GM12878 (cell line): Measurements from ENCODE around the gene RAET1E. TPM values are rescaled to one million over a fixed set of nuclear protein-coding genes. Genes with fewer than 3 reads are reported as not detected.

Experiments
- ATAC-seq: fragments of 200-7000 bp; cut with Tn5 transposase; 3 replicates; pipeline ENCODE4 v1.9.1; 2020; ENCODE audit warnings: mild to moderate bottlenecking, moderate library complexity
- BruUV-seq: library from RNA; stranded (reverse); fragments of 400-500 nt; replicated peaks from 2 replicates; lab custom pipeline; 2021; lab: Mats Ljungman, UMichigan
- CTCF ChIA-PET: fragments of 300-600 bp; sonication (Branson Sonifier 250); formaldehyde crosslinking; extraction: SDS; loops from one replicate; lab custom pipeline; 2021; ENCODE audit warnings: inconsistent platforms; lab: Yijun Ruan, JAX
- POLR2A ChIA-PET: fragments of 350-600 bp; formaldehyde crosslinking; extraction: SDS; loops from one replicate; lab custom pipeline; 2021; ENCODE audit warnings: inconsistent platforms; lab: Charles Lee
- RAD21 ChIA-PET: fragments of 300-600 bp; sonication (Branson Sonifier 250); formaldehyde crosslinking; loops from one replicate; lab custom pipeline; 2023; ENCODE audit warnings: antibody characterized with exemption; ENCODE audit not compliant: unreplicated experiment; lab: Charles Lee
- SMC1A ChIA-PET: fragments of 300-600 bp; sonication (Branson Sonifier 250); formaldehyde crosslinking; loops from one replicate; lab custom pipeline; 2023; ENCODE audit not compliant: unreplicated experiment, uncharacterized antibody; lab: Charles Lee
- DNase-seq: peaks from one replicate; pipeline ENCODE4 v3.0.0-alpha.2; 2011; ENCODE audit warnings: low read depth, low spot score
- FAIRE-seq: peaks from 3 replicates; lab custom pipeline; 2011; peaks lifted over from hg19 to GRCh38; lab: Jason Lieb, UNC
- H2AFZ ChIP-seq: 2 replicates; pipeline ENCODE4 v1.6.0; 2011; ENCODE audit warnings: low read depth, low read length, control low read depth; ENCODE audit not compliant: control insufficient read depth
- H3K27ac ChIP-seq: 2 replicates; pipeline ENCODE4 v1.5.1; 2011; ENCODE audit warnings: control low read depth; ENCODE audit not compliant: control insufficient read depth, insufficient read depth
- H3K27me3 ChIP-seq, 2 experiments: replicated peaks in 1 of 2; 2 replicates each; pipeline versions ENCODE4 v1.6.0 to v1.6.1; 2011; ENCODE audit warnings: low read length in 1 of 2; ENCODE audit not compliant: control insufficient read depth in 2 of 2, insufficient read depth in 2 of 2
- H3K36me3 ChIP-seq, 2 experiments: 2 replicates each; pipeline ENCODE4 v1.5.1; 2011; ENCODE audit warnings: low read length in 1 of 2; ENCODE audit not compliant: control insufficient read depth in 2 of 2, insufficient read depth in 2 of 2
- H3K4me1 ChIP-seq: 2 replicates; pipeline ENCODE4 v1.6.1; 2011; ENCODE audit warnings: mild to moderate bottlenecking, low read length, moderate library complexity, mixed read lengths; ENCODE audit not compliant: control insufficient read depth, insufficient read depth
- H3K4me2 ChIP-seq: 2 replicates; pipeline ENCODE4 v1.6.0; 2011; ENCODE audit warnings: control low read depth; ENCODE audit not compliant: control insufficient read depth, insufficient read depth
- H3K4me3 ChIP-seq: fragments of 200-600 bp; sonication (generic); 2 replicates; pipeline ENCODE4 v1.5.1; 2016
- H3K79me2 ChIP-seq: 2 replicates; pipeline ENCODE4 v1.6.0; 2011; ENCODE audit warnings: low read length; ENCODE audit not compliant: control insufficient read depth, insufficient read depth
- H3K9ac ChIP-seq: 2 replicates; pipeline ENCODE4 v1.8.0; 2011; ENCODE audit warnings: low read length, control low read depth, mixed read lengths; ENCODE audit not compliant: control insufficient read depth, insufficient read depth
- H3K9me3 ChIP-seq: replicated peaks from 3 replicates; pipeline ENCODE4 v1.5.1; 2011; ENCODE audit warnings: mild to moderate bottlenecking, low read length; ENCODE audit not compliant: control insufficient read depth, insufficient read depth
- H4K20me1 ChIP-seq: 2 replicates; pipeline ENCODE4 v1.6.0; 2011; ENCODE audit not compliant: control insufficient read depth, insufficient read depth
- CBFB ChIP-seq: IDR thresholded peaks from 2 replicates; pipeline ENCODE4 v1.6.1; 2016; ENCODE audit warnings: antibody characterized with exemption, low read depth
- CHD1 ChIP-seq: IDR thresholded peaks from 2 replicates; pipeline ENCODE4 v1.6.1; 2012; ENCODE audit warnings: low read depth, low read length, improper control_type of control experiment
- EP300 ChIP-seq, 2 experiments: fragments of 150-350 bp in 1 of 2; IDR thresholded peaks; 2 replicates each; pipeline ENCODE4 v1.6.1; 2011 to 2012; ENCODE audit warnings: low read depth in 2 of 2, low read length in 2 of 2, borderline replicate concordance in 1 of 2, improper control_type of control experiment in 1 of 2, inconsistent platforms in 1 of 2; ENCODE audit not compliant: control insufficient read depth in 1 of 2
- NFXL1 ChIP-seq: fragments of 450-650 bp; IDR thresholded peaks from 2 replicates; pipeline ENCODE4 v1.6.1; 2017; ENCODE audit warnings: antibody characterized with exemption, mild to moderate bottlenecking, borderline replicate concordance
- NFYB ChIP-seq: IDR thresholded peaks from 2 replicates; pipeline ENCODE4 v1.6.1; 2011; ENCODE audit warnings: low read depth, mild to moderate bottlenecking, low read length, improper control_type of control experiment, moderate library complexity; ENCODE audit not compliant: insufficient read depth
- PAX5 ChIP-seq: IDR thresholded peaks from 2 replicates; pipeline ENCODE4 v1.6.1; 2011; ENCODE audit warnings: low read depth, low read length, borderline replicate concordance
- RAD51 ChIP-seq: fragments of 450-650 bp; IDR thresholded peaks from 2 replicates; pipeline ENCODE4 v1.6.1; 2016; ENCODE audit warnings: moderate library complexity, mild to moderate bottlenecking, inconsistent platforms
- SMC3 ChIP-seq: IDR thresholded peaks from 2 replicates; pipeline ENCODE4 v1.6.1; 2011; ENCODE audit warnings: low read length, improper control_type of control experiment, borderline replicate concordance
- SRF ChIP-seq, 2 experiments: IDR thresholded peaks; 2 replicates each; pipeline ENCODE4 v1.6.1; 2011; ENCODE audit warnings: low read depth in 2 of 2, low read length in 2 of 2, mild to moderate bottlenecking in 1 of 2, moderate library complexity in 1 of 2
- ZNF274 ChIP-seq: IDR thresholded peaks from one replicate; pipeline ENCODE4 v1.8.0; 2011; ENCODE audit not compliant: insufficient read length, insufficient read depth
- ZNF622 ChIP-seq: fragments of 450-650 bp; IDR thresholded peaks from 2 replicates; pipeline ENCODE4 v1.6.1; 2017; ENCODE audit warnings: mild to moderate bottlenecking, inconsistent platforms
- ZSCAN29 ChIP-seq: fragments of 450-650 bp; IDR thresholded peaks from 2 replicates; pipeline ENCODE4 v1.6.1; 2017; ENCODE audit warnings: mild to moderate bottlenecking, moderate library complexity
- WGBS: methylation state at CpG from one replicate; pipeline ENCODE4 v1.1.6; 2016; ENCODE audit warnings: low lambda C conversion rate; ENCODE audit not compliant: insufficient replicate concordance, insufficient coverage; ENCODE audit errors: missing lambda C conversion rate; 5-methylcytosine and 5-hydroxymethylcytosine counted together
- in situ Hi-C: fragments of 300-500 bp; cut with MboI; formaldehyde crosslinking; loops from 9 replicates; pipeline ENCODE4 v1.14.3; 2018; ENCODE audit warnings: mixed read lengths
- intact Hi-C: fragments of 100-400 bp; cut with micrococcal nuclease; formaldehyde crosslinking; loops from one replicate; pipeline ENCODE4 v1.14.2; 2022; ENCODE audit not compliant: unreplicated experiment
- polyA plus RNA-seq, 11 experiments: library from polyadenylated mRNA; depleted of rRNA in 4 of 11; unstranded in 6 of 11; stranded (reverse) in 5 of 11; fragments of >200 nt; fragmentation: Nextera tagmentation in 4 of 11; fragmentation: Illumina TruSeq in 1 of 11; extraction: Ambion mirVana in 4 of 11; extraction: Trizol in 1 of 11; gene quantifications; 1 replicate in 1 of 11; 2 replicates in 10 of 11; pipeline versions ENCODE4 v1.2.1 to v1.2.3, GENCODE V29; 2011 to 2016; ENCODE audit warnings: inconsistent platforms in 2 of 11, missing spikeins in 2 of 11, low read depth in 1 of 11
- total RNA-seq, 4 experiments: library from RNA; depleted of rRNA in 3 of 4; stranded (reverse); fragments of >200 nt in 3 of 4; fragmentation: Illumina TruSeq in 1 of 4; extraction: Trizol in 1 of 4; gene quantifications; 2 replicates each; pipeline versions ENCODE4 v1.2.1 to v1.2.3, GENCODE V29; 2013 to 2021
- TF ChIP-seq, protein P1 (sequence below): fragments of 150-350 bp; IDR thresholded peaks from 2 replicates; pipeline ENCODE4 v1.6.1; 2016; ENCODE audit warnings: low read depth, low read length
- TF ChIP-seq, protein P2 (sequence below): IDR thresholded peaks from 2 replicates; pipeline ENCODE4 v1.6.1; 2012; ENCODE audit warnings: mild to moderate bottlenecking, low read depth, low read length

The RAET1E gene
- total and polyA plus RNA-seq, 10 of the 15 experiments (the other 5 are each of a cell fraction or from before 2014, with no cell fraction given), result not detected

DNA sequence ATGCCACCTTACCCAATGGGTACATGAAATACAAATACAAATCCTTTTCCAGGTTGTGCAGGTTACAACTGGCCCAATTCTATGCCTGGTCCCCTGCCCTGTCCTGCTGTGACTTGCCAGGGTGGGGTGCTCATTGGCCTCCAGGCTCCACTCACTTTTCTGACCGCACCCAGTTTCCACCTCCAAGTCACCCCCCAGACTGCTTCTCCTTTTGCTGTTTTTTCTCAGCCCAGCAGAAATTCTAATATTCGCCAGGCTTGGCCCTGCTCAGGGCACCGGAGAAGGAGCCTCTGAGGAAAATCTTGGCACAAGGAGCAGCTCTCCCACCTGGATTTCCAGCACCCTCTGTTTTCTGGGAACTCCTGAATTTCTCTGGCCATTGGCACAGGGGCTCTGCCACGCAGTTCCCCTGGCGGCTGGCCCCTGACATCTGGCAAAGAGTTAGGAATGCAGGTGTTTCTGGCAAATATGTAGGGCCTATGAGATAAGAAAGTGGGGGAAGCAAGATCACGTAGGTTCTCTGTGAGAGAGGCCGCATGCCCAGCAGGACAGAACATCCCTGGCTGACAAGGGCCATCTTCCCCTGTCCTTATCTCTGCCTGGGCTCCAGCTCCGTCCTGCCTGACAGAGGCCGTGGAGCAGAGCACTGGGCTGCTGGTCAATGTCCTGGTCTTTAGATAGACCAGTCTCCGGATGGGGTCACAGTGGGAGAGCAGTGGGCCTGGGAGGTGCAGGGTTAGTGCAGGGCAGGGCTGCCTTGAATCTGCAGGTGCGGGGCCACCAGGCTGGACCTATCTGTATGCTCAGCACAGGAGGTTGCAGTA, 2.9 kb upstream of the RAET1E start (continued):
- TF ChIP-seq, protein P1, sequence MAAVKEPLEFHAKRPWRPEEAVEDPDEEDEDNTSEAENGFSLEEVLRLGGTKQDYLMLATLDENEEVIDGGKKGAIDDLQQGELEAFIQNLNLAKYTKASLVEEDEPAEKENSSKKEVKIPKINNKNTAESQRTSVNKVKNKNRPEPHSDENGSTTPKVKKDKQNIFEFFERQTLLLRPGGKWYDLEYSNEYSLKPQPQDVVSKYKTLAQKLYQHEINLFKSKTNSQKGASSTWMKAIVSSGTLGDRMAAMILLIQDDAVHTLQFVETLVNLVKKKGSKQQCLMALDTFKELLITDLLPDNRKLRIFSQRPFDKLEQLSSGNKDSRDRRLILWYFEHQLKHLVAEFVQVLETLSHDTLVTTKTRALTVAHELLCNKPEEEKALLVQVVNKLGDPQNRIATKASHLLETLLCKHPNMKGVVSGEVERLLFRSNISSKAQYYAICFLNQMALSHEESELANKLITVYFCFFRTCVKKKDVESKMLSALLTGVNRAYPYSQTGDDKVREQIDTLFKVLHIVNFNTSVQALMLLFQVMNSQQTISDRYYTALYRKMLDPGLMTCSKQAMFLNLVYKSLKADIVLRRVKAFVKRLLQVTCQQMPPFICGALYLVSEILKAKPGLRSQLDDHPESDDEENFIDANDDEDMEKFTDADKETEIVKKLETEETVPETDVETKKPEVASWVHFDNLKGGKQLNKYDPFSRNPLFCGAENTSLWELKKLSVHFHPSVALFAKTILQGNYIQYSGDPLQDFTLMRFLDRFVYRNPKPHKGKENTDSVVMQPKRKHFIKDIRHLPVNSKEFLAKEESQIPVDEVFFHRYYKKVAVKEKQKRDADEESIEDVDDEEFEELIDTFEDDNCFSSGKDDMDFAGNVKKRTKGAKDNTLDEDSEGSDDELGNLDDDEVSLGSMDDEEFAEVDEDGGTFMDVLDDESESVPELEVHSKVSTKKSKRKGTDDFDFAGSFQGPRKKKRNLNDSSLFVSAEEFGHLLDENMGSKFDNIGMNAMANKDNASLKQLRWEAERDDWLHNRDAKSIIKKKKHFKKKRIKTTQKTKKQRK, result no peak
- TF ChIP-seq CBFB, result no peak
- no peak for TF ChIP-seq SRF (IDR thresholded peaks at IDR 0.05; ENCODE audit: low read depth in 2 of 2, low read length in 2 of 2)
- TF ChIP-seq PAX5, result no peak

DNA sequence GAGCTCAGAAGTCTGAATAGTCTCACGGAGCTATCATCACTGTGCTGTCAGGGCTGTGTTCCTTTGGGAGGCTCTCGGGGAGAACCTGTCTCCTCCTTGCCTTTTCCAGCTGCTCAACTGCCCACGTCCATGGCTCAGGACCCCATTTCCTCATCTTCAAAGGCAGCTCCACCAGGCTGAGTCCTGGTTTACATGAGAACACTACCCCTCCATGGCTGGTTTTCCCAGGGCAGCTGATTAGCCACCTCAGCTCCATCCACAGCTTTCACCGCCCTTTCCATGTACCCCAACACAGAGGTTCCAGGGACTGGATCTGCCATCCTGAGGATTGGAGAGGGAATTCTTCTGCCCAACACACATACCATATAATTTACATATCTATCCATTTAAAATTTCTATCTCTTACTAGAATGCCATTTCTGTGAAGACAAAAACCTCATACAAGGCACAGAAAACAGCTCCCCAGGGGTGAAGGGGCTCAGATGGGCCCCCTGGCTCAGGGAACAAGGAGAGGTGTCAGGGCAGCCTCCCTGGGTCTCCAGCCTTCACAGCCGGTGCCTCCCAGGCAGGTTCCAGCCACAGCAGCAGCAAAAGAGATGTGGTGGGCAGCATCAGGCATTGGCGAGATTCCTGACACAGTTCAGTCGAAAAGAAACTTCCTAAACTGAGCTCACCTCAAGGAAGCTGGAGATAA, 2.2 kb upstream of the RAET1E start:
- SMC1A ChIA-PET, result no interaction called here
- CTCF ChIA-PET, result no interaction called here
- H3K4me2 ChIP-seq, result no peak overlapping the region
- H3K4me3 ChIP-seq, result no peak overlapping the region
- 20% methylated on average over 7 of the region's 7 CpGs for WGBS
- RAD21 ChIA-PET, result no interaction called here
- TF ChIP-seq ZSCAN29 (no peak), ZNF274 (no peak), SMC3 (no peak), RAD51 (no peak), NFYB (no peak), CHD1 (no peak), NFXL1 (no peak), ZNF622 (no peak), EP300 (IDR thresholded peaks at IDR 0.05; ENCODE audit: borderline replicate concordance in 1 of 2, control insufficient read depth in 1 of 2, low read depth in 2 of 2, low read length in 2 of 2) (no peak)
- TF ChIP-seq, protein P2, sequence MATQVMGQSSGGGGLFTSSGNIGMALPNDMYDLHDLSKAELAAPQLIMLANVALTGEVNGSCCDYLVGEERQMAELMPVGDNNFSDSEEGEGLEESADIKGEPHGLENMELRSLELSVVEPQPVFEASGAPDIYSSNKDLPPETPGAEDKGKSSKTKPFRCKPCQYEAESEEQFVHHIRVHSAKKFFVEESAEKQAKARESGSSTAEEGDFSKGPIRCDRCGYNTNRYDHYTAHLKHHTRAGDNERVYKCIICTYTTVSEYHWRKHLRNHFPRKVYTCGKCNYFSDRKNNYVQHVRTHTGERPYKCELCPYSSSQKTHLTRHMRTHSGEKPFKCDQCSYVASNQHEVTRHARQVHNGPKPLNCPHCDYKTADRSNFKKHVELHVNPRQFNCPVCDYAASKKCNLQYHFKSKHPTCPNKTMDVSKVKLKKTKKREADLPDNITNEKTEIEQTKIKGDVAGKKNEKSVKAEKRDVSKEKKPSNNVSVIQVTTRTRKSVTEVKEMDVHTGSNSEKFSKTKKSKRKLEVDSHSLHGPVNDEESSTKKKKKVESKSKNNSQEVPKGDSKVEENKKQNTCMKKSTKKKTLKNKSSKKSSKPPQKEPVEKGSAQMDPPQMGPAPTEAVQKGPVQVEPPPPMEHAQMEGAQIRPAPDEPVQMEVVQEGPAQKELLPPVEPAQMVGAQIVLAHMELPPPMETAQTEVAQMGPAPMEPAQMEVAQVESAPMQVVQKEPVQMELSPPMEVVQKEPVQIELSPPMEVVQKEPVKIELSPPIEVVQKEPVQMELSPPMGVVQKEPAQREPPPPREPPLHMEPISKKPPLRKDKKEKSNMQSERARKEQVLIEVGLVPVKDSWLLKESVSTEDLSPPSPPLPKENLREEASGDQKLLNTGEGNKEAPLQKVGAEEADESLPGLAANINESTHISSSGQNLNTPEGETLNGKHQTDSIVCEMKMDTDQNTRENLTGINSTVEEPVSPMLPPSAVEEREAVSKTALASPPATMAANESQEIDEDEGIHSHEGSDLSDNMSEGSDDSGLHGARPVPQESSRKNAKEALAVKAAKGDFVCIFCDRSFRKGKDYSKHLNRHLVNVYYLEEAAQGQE, result no peak
- H3K4me1 ChIP-seq, result no peaks in the 10 kb centered on the region
- no peaks in the 10 kb centered on the region for H3K9me3 ChIP-seq
- H3K36me3 ChIP-seq, result no peaks in the 10 kb centered on the region
- H3K27ac ChIP-seq, result no peak overlapping the region
- H3K9ac ChIP-seq, result no peak overlapping the region
- intact Hi-C loops (no loop called here), in situ Hi-C loops (no loop called here)
- no peaks in the 10 kb centered on the region for H3K79me2 ChIP-seq
- DNase-seq, result no peak
- POLR2A ChIA-PET, result interaction anchor here (0.5 kb wide), 1 partner anchor 68 kb away, joined by 4 read pairs; no protein-coding TSS in a partner anchor
- no peak overlapping the region for H2AFZ ChIP-seq
- H4K20me1 ChIP-seq, result no peaks in the 10 kb centered on the region
- no peak for FAIRE-seq
- BruUV-seq, result no TSS peak
- peaks cover 6 to 8% of the 10 kb centered on the region in 2 experiments for H3K27me3 ChIP-seq
- ATAC-seq, result no peak
